ENCODE measurements around the gene OR9K2.

DNA sequence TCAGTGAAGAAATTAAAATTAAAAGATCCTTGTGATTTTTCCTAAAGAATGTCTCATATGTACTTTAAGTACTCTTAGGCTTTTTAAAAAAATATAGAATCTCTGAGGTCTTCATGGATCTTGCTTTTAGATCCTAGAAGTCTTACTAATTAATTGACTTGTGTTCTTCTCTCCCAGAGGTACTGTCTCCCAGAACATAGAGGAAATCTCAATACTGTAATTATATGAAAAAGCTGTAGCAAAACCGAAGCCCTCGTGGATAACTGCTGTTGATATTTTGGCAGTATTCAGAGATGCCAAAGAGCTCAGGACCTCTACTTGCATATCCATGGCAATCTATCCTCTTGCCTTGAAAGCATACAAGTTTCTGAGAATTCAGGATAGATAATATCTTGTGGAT lies at the start of gene OR9K2:
- TF ChIP-seq, protein P1, sequence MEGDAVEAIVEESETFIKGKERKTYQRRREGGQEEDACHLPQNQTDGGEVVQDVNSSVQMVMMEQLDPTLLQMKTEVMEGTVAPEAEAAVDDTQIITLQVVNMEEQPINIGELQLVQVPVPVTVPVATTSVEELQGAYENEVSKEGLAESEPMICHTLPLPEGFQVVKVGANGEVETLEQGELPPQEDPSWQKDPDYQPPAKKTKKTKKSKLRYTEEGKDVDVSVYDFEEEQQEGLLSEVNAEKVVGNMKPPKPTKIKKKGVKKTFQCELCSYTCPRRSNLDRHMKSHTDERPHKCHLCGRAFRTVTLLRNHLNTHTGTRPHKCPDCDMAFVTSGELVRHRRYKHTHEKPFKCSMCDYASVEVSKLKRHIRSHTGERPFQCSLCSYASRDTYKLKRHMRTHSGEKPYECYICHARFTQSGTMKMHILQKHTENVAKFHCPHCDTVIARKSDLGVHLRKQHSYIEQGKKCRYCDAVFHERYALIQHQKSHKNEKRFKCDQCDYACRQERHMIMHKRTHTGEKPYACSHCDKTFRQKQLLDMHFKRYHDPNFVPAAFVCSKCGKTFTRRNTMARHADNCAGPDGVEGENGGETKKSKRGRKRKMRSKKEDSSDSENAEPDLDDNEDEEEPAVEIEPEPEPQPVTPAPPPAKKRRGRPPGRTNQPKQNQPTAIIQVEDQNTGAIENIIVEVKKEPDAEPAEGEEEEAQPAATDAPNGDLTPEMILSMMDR (conservative IDR thresholded peaks at IDR 0.05), result no peak
- TF ChIP-seq EZH2 (IDR thresholded peaks at IDR 0.05; ENCODE audit: low read depth), result no peak

Measured in PC-9 (cell line).